Measurements from ENCODE around the gene WBP2NL.

DNA sequence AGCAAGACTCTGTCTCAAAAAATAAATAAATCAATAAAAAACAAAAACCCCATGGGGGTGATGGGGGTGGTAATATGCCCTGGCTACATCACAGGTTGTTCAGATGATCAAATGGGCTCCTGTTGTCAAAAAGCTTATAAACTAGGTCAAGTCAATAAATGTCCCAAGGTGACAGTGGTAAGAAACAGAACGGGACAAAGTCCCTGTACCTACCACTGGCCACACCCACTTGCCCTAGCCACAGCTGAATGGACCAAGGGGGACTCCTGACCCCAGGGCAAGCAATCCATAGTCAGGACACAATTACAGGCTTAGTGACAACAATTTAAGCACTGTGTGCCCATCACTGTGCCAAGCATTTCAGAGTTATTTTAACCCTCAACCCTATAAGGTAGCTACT lies 66.0 kb downstream of the WBP2NL start:
- TF ChIP-seq, protein P1, sequence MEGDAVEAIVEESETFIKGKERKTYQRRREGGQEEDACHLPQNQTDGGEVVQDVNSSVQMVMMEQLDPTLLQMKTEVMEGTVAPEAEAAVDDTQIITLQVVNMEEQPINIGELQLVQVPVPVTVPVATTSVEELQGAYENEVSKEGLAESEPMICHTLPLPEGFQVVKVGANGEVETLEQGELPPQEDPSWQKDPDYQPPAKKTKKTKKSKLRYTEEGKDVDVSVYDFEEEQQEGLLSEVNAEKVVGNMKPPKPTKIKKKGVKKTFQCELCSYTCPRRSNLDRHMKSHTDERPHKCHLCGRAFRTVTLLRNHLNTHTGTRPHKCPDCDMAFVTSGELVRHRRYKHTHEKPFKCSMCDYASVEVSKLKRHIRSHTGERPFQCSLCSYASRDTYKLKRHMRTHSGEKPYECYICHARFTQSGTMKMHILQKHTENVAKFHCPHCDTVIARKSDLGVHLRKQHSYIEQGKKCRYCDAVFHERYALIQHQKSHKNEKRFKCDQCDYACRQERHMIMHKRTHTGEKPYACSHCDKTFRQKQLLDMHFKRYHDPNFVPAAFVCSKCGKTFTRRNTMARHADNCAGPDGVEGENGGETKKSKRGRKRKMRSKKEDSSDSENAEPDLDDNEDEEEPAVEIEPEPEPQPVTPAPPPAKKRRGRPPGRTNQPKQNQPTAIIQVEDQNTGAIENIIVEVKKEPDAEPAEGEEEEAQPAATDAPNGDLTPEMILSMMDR (conservative IDR thresholded peaks at IDR 0.05), result no peak
- no peak for TF ChIP-seq ZFX (IDR thresholded peaks at IDR 0.05)
